Upper lobe of right lung (tissue), 1 donor: ENCODE data around the gene TENM4. TPM values are rescaled to one million over a fixed set of nuclear protein-coding genes. Genes with fewer than 3 reads are reported as not detected.

Experiments
- ATAC-seq: fragments of 200-7000 bp; cut with Tn5 transposase; one replicate; pipeline ENCODE4 v1.9.1; 2020; ENCODE audit warnings: mild to moderate bottlenecking, moderate library complexity
- DNase-seq: peaks from one replicate; pipeline ENCODE4 v3.0.0-alpha.2; 2020
- H3K27ac ChIP-seq: fragments of 200-600 bp; one replicate; pipeline ENCODE4 v1.8.0; 2022
- H3K27me3 ChIP-seq: fragments of 200-600 bp; one replicate; pipeline ENCODE4 v1.8.0; 2022; ENCODE audit warnings: mild to moderate bottlenecking
- H3K36me3 ChIP-seq: fragments of 200-600 bp; one replicate; pipeline ENCODE4 v1.8.0; 2022
- H3K4me1 ChIP-seq: fragments of 200-600 bp; one replicate; pipeline ENCODE4 v1.8.0; 2022
- H3K4me3 ChIP-seq: fragments of 200-600 bp; one replicate; pipeline ENCODE4 v1.8.0; 2022; ENCODE audit warnings: mild to moderate bottlenecking
- H3K9me3 ChIP-seq: fragments of 200-600 bp; one replicate; pipeline ENCODE4 v1.8.0; 2022
- intact Hi-C: fragments of 100-400 bp; cut with DNase I; formaldehyde crosslinking; loops from one replicate; pipeline ENCODE4 v1.11.0; 2022
- total RNA-seq: library from RNA; stranded (reverse); fragmentation: NEBNext Ultra II Directional; extraction: Animal tissue kit (Norgen Biotek cat#: 25700); gene quantifications from one replicate; pipeline ENCODE4 v1.2.1, GENCODE V29; 2021
- TF ChIP-seq, protein P1 (sequence below): fragments of 200-600 bp; IDR thresholded peaks from one replicate; pipeline ENCODE4 v1.8.0; 2022; ENCODE audit warnings: antibody characterized with exemption
- donor health status: DM: no; HTN: yes; CAD: no; lungs with severe emphysema.

The TENM4 gene
- total RNA-seq, 1 donor from 2014 or later, result 4.3 TPM

DNA sequence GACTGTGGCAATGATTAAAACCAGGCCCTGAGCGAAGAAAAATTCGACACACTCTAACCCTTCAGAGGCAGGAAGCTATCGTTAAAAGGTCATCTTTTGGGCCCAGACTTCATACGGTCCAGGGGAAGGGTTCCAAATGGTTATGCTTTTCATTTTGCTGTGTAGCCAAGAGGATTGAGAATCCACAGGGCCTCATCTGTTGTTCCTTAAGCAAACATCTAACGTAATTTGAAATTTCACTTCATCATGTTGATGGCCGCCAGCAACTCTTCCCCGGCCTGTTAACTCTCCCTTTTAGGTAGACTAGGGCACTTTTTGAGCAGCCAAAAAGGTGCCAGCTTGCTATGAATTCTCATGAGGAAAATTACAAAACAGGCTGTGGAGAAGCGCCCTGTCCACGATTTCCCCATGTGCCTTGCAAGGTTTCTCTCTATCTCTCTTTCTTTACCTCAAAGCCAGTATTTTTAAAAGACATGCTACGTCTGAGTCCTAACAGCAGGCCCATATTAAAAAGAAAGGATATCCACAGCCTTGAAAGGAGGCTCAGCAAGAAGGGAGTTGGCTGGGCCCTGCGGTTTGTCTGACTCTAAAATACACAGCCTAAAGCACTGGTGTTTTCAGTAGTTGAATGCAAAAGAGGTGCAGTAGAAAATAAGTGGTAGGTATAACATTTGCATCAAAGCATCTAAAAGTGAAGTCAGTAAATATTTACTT, 509.9 kb downstream of the TENM4 start:
- Histone ChIP-seq H3K4me1 (peaks cover 3% of the 10 kb centered on the region), H3K36me3 (no peaks in the 10 kb centered on the region), H3K27ac (no peak overlapping the region), H3K4me3 (no peak overlapping the region), H3K27me3 (no peaks in the 10 kb centered on the region), H3K9me3 (no peaks in the 10 kb centered on the region)
- DNase-seq, result no peak
- no peak for ATAC-seq
- intact Hi-C loops, result no loop called here
- TF ChIP-seq, protein P1, sequence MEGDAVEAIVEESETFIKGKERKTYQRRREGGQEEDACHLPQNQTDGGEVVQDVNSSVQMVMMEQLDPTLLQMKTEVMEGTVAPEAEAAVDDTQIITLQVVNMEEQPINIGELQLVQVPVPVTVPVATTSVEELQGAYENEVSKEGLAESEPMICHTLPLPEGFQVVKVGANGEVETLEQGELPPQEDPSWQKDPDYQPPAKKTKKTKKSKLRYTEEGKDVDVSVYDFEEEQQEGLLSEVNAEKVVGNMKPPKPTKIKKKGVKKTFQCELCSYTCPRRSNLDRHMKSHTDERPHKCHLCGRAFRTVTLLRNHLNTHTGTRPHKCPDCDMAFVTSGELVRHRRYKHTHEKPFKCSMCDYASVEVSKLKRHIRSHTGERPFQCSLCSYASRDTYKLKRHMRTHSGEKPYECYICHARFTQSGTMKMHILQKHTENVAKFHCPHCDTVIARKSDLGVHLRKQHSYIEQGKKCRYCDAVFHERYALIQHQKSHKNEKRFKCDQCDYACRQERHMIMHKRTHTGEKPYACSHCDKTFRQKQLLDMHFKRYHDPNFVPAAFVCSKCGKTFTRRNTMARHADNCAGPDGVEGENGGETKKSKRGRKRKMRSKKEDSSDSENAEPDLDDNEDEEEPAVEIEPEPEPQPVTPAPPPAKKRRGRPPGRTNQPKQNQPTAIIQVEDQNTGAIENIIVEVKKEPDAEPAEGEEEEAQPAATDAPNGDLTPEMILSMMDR, result no peak

DNA sequence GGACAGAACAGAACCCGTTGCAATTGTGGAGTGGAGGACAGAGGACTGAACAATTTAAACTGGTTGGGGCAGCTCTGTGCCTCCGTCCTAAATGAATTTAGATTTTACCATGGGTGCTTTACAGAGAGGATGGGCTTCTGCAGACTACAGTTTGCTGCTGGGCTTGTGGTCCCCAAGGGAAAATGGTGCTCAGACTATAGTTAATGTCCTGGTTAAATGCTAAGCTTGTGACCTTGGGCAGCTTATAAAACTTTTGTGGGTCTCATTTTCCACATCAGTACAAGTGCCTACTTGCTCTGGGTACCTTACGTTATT, 511.0 kb downstream of the TENM4 start:
- no peaks in the 10 kb centered on the region for H3K4me1 ChIP-seq
- intact Hi-C loops, result no loop called here
- H3K36me3 ChIP-seq, result no peaks in the 10 kb centered on the region

DNA sequence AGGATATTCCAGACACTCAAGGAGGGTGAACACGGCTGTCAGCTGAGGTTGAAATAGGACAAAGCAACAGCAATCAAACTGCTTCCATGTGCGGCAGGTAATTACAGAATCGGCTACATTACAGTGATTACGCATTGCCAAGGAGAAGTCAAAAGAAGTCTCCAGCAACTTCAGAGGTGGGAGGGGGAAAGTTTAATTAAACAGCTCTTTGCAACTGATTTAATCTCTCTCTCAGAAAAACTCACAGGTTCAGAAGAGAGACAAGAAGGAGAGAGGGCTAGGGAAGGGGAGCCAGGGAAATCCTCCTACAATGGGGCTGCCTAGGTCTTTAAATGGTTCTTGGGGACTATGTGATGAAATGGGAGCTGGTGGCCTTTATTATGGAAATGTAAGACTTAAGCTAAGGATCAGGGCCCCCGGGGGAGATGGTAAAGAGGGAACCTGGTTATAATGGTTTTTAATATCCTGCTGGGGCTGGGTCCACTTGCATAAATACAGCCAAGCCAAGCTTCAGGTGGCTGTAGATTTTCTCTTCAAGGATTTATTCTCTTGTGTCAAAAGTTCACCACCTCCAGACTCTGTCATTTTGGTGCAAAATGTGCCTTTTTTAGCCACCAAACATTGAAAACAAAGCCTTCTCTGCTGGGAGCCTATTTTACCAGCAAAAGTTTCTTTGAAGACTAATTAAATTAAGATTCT, 511.5 kb downstream of the TENM4 start:
- no peak overlapping the region for H3K4me3 ChIP-seq
- H3K36me3 ChIP-seq, result no peaks in the 10 kb centered on the region
- no peaks in the 10 kb centered on the region for H3K9me3 ChIP-seq
- H3K27me3 ChIP-seq, result no peaks in the 10 kb centered on the region
- TF ChIP-seq, protein P1, result no peak
- H3K4me1 ChIP-seq, result no peaks in the 10 kb centered on the region
- ATAC-seq (no peak), DNase-seq (no peak)
- no peak overlapping the region for H3K27ac ChIP-seq
- intact Hi-C loops, result no loop called here

More for the DNA sequence above, 511.0 kb downstream of the TENM4 start:
- Histone ChIP-seq H3K9me3 (no peaks in the 10 kb centered on the region), H3K27ac (no peak overlapping the region), H3K4me3 (no peak overlapping the region), H3K27me3 (no peaks in the 10 kb centered on the region)
- ATAC-seq (no peak), DNase-seq (no peak)
- TF ChIP-seq, protein P1, result no peak

DNA sequence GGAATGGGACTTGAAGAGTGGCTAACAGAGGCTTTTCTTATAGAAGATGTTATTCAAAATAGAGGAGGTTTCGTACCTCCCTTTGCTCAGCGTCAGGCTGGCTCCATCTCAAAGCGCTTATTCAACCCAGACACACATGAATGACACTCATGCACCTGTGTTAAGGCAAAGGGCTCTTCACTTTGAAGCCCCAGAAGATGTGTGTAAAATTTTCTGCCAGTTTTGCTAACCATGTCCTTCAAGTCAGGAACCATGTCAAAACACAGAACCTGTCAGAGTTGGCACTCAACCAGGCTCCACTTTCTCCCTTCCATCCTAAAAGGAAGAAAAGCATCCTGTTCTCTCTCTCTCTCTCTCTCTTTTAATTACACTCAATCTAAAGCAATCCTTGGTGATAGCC, 513.3 kb downstream of the TENM4 start:
- ATAC-seq (no peak), DNase-seq (no peak)
- TF ChIP-seq, protein P1, result no peak
- no peaks in the 10 kb centered on the region for H3K36me3 ChIP-seq
- no peak overlapping the region for H3K27ac ChIP-seq
- intact Hi-C loops, result no loop called here
- H3K27me3 ChIP-seq, result no peaks in the 10 kb centered on the region
- no peaks in the 10 kb centered on the region for H3K4me1 ChIP-seq
- H3K4me3 ChIP-seq, result no peak overlapping the region
- no peaks in the 10 kb centered on the region for H3K9me3 ChIP-seq

DNA sequence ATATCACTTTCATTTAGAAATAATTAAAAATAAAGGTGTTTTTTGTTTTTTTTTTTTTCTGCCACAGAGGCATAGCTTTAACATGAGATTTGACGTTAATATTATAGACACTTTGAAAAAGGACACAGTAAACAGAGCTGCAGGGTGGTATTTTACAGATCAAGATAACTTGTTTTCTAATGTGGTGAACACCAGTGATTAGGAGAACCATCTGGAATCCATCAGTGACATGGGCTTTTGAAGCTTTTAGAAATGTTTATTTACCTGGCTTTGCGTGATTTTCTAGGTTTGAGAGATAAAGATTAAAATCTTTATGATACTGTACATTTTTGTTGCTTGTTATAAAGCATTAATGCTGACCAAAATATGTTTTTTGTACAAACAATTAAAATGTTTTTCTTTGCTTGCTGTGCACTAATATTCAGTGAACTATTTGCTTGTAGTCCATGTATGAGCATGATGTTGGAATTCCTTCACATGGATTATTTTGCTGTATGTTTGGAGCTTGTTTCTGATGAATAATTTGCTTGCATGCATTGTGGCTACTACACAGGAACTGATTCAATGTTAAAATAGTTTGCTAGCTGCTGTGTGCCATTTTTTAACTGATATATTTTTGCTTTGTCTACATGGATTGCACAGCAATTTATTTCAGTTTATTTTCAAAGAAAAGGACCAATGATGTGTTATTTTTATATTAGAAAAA, 514.0 kb downstream of the TENM4 start:
- Histone ChIP-seq H3K4me3 (no peak overlapping the region), H3K36me3 (no peaks in the 10 kb centered on the region), H3K4me1 (no peaks in the 10 kb centered on the region), H3K27me3 (no peaks in the 10 kb centered on the region), H3K27ac (no peak overlapping the region), H3K9me3 (no peaks in the 10 kb centered on the region)
- intact Hi-C loops, result no loop called here
- TF ChIP-seq, protein P1, result no peak
- ATAC-seq (no peak), DNase-seq (no peak)
